Cardiac septum (tissue), 1 donor: ENCODE measurements around the gene CABP4. TPM values are rescaled to one million over a fixed set of nuclear protein-coding genes. Genes with fewer than 3 reads are reported as not detected.
A peak's percentile ranks its signal among the peaks of the same experiment; 100 is the strongest.
"Not testable (repeated sequence)": the region's sequence is repeated elsewhere in the genome, so short reads cannot be mapped to it uniquely, and the experiment has no call there.

Experiments
- DNase-seq: peaks from one replicate; pipeline ENCODE4 v3.0.0-alpha.2; 2020; ENCODE audit warnings: low spot score
- intact Hi-C: fragments of 100-400 bp; cut with DNase I; formaldehyde crosslinking; loops from one replicate; pipeline ENCODE4 v1.14.0; 2022
- total RNA-seq: library from RNA; stranded (reverse); fragmentation: NEBNext Ultra II Directional; extraction: Animal tissue kit (Norgen Biotek cat#: 25700); gene quantifications from one replicate; pipeline ENCODE4 v1.2.1, GENCODE V29; 2021
- donor health status: DM: no; HTN: no; CAD: no.

Gene CABP4
- total RNA-seq, 1 donor from 2014 or later: 0.11 TPM

DNA sequence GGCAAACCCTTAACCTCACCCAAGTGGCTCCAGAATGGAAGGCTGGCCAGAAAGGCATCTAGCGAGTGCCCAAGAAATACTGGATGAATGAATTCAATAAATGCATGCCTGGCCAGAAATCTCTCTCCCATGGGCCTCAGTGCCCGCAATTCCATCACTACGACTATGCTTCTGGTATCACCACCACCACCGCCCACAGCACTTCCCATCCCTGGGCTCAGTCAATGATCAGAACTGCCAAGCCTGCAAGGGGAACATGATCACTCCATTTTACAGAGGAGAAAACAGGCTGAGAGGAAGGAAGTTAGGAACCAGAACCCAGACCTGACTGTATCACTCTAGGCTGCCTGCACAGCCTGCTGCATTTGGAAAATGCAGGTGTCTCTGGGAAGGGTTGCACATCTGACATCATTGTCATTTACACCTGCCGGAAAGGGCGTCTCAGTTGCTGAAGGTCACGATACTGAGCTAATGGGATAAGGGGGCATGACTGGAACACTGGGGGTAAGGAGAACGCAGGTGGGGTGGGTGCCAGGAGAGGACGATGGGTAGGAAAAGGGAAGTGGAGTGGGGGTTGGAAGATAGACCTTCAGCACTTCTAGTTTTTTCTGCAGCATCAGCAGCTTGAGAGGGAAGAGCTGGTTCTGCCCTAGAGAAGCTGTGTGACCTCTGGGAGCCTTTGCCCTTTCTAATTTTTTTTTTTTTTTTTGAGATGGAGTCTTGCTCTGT lies 5.9 kb upstream of the CABP4 start:
- intact Hi-C loops: no loop called here
- DNase-seq: no peak

DNA sequence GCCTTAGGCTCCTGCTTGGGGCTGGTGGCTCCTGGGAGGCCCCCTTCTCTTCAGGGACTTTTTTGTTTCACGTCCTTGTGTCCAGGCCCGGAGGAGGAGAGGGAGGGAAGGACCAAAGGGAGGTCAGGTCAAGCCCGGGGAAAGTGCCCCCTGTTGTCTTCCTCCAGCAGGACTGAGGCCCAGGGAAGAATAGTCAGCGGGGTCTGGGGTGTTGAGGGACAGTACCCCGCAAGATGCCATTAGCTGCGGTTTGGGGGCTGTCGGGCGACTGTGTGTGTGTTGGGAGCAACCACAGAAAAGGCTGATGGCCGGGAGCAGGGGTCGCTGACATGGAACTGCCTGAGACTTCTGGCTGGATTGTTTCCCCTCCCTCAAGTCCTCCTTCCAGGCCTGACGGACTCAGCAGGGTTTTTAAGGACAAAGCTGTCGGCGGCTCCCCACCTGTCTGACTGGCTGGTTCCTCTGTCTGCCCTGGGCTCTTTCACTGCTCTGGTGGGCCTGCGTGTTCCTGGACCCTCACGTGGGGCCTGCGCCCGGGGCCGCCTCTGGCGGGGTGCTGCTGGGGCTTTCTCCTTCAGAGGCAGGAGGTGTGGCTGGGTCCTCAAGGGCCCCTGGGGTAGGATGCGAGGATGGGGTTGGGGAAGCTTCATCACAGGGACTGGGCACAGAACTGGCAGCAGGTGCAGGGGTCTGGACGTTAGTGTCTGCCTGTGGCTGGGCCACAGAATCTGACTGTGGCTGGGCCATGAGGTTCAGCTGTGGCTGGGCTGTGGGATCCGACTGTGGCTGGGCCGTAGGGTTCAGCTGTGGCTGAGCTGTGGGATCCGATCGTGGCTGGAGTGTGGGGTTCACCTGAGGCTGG lies 4.1 kb upstream of the CABP4 start:
- DNase-seq: no peak

DNA sequence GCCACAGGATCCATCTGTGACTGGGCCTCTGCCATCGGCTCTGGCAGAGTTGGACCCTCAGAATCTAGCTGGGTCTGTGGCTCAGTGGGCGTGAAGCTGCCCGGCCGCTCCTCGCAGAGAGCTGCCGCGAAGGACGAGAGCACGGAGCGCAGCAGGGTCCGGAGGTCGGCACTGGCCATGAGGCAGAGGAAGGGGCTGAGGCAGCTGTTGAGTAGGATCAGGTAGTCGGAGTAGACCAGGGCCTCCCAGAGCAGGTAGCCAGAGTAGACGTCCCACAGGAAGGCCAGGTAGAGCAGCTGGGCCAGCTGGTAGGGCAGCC lies 3.5 kb upstream of the CABP4 start:
- intact Hi-C loops: no loop called here
- DNase-seq: no peak

More for the DNA sequence above, 4.1 kb upstream of the CABP4 start:
- intact Hi-C loops: no loop called here

DNA sequence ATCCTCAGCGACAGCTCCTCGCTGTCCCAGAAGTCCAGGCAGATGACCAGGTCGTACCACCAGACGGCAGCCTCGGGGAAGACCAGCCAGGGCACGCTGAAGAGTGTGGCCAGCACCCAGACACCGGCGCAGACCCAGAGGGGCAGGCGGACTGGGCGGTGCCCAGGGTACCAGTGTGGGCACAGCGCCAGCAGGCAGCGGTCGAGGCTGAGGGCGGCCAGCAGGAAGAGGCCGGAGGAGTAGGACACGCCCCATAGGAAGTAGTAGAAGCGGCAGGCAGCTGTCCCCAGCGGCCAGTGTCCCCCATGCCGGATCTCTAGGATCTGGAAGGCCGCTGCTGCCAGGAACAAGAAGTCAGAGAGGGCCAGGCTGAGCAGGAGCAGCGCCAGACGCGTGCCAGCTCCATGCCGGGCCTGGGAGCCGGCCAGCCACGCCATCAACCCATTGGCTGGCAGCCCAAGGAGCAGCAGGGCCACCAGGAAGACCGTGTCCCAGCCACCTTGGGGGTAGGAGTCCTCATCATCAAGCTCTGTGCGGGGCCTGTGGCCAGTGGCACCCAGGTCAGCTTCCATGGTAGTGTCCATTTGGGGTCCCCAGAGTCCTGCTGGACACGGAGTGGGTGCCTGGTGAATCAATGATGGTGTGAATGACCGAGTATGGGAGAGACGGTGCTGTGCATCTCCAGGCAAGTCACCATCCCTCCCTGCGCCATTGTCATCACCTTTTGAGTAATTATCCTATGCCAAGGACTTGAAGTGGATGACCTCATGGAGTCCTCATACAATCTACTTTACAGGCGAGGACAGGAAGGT lies 2.8 kb upstream of the CABP4 start, which contains the start of gene GPR152:
Gene GPR152 (minus strand): TSS at position 589 of the 812 bp plus-strand sequence. CDS start 5 bp downstream, at position 584.
- intact Hi-C loops: no loop called here
- DNase-seq: no peak

DNA sequence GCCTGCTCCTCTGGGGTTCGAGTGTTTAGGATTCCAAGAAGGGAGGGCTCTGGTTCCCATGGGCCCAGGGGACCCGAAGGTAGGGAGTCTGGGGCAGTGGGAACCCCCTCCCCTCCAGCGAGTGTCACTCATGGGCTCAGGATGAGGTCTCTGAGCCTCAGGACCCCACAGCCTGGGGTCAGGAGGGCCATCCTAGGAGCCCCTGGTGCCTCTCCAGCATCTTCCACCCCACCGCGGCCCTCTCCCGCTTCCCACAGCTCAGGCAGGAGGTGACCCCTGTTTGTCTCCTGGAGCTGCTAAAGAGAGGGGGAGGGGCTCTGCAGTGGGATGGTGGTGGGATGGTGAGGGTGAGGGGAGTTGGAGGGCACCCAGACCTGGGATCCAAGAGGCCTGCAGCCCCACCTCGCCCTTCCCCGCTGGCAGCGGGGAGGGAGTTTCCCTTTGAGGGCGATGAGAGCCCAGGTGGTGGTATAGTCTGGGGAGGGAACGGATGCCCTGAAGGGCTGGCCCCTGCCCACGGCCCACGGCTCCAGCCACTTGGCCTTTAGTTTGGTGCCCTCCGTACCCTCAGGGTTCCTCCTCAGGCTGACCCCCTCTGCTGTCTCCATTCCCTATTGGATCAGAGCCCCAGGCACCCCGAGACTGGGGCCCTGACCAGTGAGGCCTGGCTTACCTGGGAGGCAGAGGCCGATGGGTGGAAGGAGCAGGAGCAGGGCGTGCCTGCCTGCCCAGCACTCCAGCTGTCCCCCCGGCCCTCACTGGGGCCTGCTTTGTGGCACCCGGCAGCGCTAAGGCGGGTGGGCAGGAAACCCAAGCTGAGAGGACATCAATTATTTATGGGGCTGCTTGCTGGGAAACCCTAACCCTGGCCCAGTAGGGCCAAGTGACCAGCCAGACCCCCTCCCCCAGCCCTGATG lies 1.1 kb upstream of the CABP4 start:
- intact Hi-C loops: no loop called here
- no peak for DNase-seq

DNA sequence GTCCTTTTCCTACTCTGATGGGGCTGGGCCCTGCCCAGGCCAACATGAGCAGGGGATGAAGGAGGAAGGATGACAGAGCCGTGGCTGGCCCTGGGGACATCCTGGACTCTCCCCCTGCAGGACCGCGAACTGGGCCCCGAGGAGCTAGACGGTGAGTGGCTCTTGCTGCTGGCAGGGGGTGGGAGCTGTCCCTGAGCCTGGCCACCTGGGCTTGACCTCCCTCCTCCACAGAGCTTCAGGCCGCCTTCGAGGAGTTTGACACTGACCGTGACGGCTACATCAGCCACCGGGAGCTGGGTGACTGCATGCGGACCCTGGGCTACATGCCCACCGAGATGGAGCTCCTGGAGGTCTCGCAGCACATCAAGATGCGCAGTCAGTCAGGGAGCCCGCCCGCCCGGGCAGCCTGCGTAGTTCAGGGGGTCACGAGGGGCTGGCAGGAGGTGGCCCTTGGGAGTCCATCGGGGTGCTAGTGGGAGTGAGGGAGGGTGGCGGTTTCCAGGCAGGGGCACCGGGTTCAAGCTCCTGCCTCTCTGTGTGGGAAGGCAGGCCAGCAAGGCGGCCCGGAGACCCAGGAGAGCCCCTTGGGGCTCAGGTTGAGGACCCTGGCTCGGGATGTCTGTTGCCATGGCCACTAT lies 1.0 kb downstream of the CABP4 start:
- no peak for DNase-seq
- intact Hi-C loops: no loop called here

DNA sequence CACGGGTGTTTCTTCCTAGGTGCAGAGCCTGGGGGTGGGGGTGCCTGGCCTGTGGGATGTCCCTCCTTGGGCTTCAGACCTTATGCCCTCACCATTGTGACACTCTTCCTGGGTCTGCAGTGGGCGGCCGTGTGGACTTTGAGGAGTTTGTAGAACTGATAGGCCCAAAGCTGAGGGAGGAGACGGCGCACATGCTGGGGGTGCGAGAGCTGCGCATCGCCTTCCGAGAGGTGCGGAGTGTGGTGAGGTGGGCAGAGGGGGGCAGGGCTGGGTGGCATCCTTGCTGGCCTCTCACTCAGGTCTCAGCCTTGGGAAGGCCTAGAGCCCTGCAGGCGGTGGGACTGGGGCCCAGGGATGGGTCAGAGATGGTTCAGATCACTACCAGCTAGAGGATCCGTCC lies 2.3 kb downstream of the CABP4 start:
- intact Hi-C loops: no loop called here
- no peak for DNase-seq

DNA sequence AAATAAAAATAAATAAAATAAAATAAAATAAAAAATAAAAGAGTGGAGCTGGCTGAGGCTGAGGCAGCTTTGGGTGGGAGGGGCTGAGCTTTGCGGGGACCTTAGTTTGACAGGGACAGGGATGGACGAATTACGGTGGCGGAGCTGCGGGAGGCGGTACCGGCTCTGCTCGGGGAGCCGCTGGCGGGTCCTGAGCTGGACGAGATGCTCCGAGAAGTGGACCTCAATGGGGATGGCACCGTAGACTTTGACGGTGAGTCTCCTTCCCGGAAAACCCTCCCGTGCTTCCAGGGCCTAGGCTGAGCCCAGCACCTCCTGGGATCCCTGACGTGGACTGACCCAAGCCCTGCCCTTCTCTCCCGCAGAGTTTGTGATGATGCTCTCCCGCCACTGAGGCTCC lies 3.1 kb downstream of the CABP4 start:
- intact Hi-C loops: no loop called here
- DNase-seq: no peak

DNA sequence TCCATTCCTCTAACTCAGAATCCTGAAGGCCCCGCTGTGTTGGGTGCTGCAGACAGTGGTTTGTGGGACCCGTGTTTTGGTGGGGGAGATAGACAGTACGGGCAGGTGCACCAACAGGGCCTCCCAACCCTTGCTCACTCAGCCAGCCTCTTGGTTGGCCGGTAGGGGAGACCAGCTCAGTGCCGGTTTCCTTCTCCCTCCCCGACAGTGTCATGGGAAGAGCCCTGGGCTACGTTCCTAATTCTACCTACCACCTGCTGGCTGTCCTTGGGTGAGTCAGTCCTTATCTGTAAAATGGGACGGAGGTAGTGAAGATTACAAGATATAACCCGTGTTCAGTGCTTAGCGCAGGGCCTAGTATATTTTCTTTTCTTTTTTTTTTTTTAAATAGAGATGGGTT lies 8.0 kb downstream of the CABP4 start:
- no peak for DNase-seq
- intact Hi-C loops: no loop called here

DNA sequence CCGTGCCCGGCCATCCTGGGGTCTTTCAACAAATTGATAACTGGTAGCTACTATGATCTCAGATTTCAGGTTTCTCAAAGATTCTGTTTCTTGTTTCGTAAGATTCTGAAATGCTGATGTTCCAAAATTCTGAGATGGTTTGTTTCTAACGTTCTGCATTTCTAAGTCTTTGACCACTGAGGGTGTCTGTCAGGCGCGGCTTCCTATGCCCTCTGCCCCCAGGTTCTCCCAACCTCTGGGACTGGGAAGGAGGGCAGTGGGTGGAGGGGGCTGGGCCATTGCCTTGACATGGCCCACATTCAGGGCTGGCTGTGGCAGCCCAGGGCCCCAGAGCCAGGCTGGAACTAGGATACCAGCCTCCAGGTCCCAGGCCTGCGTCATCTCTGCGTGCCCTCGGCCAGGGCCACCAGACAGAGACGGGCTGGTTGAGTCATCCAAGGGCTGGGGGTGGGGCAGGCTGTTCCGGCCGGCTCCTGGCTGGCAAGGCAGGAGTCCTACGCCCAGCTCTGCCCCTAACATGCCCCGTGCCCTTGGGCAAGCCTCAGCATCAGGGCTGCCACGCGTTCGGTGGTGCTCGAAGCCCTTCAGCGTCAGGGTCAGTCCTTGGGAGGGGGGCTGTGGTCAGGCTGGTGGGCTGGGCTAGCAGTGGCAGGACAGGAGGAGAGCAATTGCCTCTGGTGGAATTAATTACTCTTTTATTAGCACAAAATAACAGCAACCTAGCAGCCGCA lies 8.7 kb downstream of the CABP4 start:
- intact Hi-C loops: no loop called here

DNA sequence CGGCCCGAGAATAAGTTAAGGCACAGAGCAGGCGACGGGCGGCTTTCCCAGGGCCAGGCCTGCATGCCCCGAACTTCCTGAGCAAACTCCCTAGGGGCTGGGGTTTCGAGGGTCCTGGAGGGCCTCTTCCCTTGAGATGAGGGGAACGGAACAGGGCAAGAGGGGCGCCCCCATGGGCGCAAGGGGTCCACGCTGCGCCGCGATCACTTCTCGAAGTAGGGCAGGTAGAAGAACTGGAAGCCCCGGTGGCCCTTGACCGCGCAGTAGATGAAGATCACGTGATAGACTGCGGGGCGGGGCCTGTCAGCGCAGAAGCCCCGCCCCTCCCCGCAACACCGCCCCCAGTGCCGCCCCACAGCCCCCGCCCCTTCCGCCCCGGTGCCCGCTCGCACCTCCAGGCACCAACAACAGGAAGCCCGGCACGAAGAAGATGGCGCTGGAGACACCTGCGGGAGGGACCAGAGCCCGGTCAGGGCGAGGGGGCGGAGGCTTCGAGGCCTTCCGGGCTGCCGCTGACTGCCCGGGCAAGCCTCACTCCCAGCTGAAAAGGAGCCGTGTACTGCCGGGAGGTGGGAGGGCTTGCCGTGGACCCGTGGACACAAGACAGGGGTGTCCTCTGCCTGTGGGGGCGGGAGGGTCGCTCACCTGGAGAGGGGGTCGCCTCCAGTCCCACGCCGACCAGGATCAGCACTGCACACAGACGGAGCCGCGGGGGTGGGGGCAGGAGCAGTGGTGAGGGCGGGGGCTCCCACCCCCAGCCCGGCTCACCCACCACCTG lies 9.4 kb downstream of the CABP4 start:
- DNase-seq: peak; percentile 97
- intact Hi-C loops: no loop called here

More for the DNA sequence above, 8.7 kb downstream of the CABP4 start:
- peak; percentile 83 for DNase-seq

DNA sequence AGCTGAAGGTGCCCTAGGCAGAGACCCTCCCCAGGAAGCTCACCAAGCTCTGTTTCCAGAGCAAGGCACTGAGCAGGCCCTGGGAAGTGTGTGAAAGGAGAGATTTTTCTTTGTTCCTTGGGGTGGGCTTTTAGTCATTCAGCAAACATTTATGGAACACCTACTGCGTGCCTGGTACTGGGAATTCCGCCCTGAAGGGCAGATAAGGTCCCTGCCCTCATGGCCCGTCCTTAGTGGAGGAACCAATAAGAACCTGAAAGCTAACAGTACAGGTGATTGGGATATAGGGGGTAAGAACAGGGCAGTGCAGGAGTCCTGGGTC lies 10.0 kb downstream of the CABP4 start:
- DNase-seq: no peak
- intact Hi-C loops: no loop called here

DNA sequence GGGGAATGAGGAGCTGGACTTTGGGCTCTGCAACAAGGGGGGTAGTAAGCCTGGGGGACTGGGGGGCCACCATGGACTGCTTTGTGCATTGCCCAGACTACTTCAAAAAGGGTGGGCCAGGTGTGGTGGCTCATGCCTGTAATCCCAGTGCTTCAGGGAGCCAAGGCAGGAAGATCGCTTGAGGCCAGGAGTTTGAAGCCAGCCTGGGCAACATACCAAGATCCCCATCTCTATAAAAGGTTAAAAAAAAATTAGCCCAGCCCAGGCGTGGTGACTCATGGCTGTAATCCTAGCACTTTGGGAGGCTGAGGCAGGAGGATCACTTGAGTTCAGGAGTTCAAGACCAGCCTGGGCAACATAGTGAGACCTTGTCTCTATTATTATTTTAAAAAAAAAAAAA lies 10.4 kb downstream of the CABP4 start:
- DNase-seq, intact Hi-C loops: not testable (repeated sequence)

DNA sequence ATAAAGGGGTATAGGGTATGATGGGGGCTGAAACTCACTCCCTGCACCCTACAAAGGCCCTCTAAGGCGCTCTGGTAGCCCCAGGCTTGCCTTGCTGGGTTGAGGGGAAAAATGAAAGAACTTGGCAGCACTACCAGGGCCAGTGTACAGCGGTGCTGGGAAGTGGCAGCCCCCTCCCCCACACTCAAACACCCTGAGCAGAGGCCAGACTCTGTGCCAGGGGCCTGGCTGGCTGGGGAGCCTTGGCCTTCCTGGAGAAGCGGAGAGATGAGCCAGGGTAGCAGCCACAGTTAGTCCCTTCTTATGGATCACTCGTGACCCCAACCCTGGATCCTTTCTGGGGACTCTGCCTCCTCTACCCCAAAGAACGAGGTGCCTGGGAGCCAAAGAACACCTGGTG lies 11.2 kb downstream of the CABP4 start:
- intact Hi-C loops: no loop called here
- no peak for DNase-seq

DNA sequence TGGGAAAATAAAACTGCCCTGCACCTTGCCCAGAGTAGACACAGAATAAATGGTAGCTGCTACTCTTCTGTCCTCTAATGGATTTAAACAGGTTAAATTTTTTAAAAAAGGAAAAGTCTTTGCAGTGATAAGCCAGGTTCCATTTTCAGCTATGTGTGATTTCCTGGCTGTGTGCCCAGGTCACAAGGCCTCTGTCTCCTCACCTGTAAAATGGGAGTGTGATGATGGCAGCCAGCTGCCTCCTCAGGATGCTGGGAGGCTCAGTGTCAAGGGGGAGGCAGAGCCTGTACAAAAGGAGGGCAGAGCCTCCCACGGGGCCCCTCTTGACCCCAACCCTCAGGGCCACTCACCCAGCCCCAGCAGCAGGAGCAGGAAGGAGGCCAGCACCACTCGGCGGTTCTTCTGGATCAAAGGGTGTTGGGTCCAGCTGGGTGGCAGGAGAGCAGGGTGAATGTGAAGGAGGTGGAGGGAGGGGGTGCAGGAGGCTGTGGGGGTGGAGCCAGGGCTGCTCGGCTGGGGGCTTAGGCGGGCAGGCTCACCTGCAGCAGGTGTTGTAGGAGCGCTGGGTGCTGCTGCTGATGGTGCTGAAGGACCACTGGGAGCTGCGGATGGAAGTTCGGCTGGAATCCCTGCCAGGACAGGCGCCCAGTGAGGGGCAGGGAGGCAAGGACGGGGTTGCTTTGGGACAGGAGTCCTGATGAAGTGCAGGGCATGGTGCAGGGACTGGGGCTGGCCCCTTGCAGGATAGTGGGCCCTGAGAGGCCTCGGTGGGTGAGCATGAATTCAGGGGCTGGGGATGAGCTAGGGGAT lies 12.0 kb downstream of the CABP4 start:
- intact Hi-C loops: no loop called here

DNA sequence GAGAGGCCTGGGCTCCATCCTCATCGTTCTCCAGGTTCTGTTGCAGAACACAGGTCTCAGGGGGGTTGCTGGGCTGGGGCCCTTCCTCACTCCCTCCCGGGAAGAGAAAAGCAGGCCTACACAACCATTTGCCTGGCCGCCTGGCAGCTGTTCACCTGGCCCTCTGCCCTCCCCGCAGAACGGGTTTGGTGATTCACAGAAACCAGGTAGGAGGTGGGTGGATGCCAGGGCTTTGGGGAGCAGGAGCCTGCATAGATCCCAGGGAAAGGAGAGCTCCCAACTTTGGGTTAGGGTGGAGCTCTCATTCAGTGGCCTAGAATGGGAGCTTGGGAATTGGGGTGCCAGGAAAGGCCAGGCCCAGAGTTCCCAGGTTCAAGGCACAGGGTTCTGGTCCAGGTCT lies 12.9 kb downstream of the CABP4 start:
- no peak for DNase-seq
- intact Hi-C loops: loop anchor here (2.0 kb wide), 3 partner anchors 39 to 77 kb away; partner anchors contain the start of genes RAD9A and RPS6KB2

More for the DNA sequence above, 12.0 kb downstream of the CABP4 start:
- no peak for DNase-seq

DNA sequence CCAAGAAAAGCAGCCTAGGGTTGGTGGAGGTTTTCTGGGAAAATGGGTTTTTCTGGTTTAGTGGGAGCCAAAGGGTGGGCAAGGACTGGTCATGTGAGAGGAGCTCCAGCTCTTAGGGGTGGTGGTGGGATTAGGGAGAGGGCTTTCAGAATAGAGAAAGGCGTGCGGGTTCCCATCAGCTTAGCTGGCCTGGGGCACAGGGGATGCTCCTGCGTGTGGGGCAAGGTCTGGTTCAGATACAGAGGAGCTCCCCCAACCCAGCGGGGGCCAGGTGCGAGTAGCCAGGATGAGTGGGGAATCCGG lies 13.3 kb downstream of the CABP4 start:
- no peak for DNase-seq
- intact Hi-C loops: loop anchor here (2.0 kb wide), 3 partner anchors 38 to 78 kb away; partner anchors contain the start of genes RAD9A and RPS6KB2
